Measurements from ENCODE around the gene MTUS2. TPM values are rescaled to one million over a fixed set of nuclear protein-coding genes. Genes with fewer than 3 reads are reported as not detected.

Gene MTUS2
- total and polyA plus RNA-seq, 2 donors (not counting 3 experiments of a cell fraction or from before 2014, with no cell fraction given): not detected

GRCh38 chr13:29099781-29100406 is 279.8 kb downstream of the MTUS2 start:
- H3K27me3 ChIP-seq (ENCODE audit: control insufficient read depth in 2 of 2, insufficient read depth in 2 of 2, low read length in 2 of 2): no peaks in the 10 kb centered on the region
- no peaks in the 10 kb centered on the region for H3K9me3 ChIP-seq (replicated peaks; ENCODE audit: control insufficient read depth, insufficient read depth, low read length)
- TF ChIP-seq JUN (IDR thresholded peaks at IDR 0.05; ENCODE audit: borderline replicate concordance, insufficient read depth, insufficient read length, low read depth) (no peak), POLR2AphosphoS5 (IDR thresholded peaks at IDR 0.05; ENCODE audit: insufficient read depth, low read depth, low read length) (no peak), GATA2 (IDR thresholded peaks at IDR 0.05; ENCODE audit: insufficient read depth, insufficient read length, low read depth, low read length) (no peak), MYC (IDR thresholded peaks at IDR 0.05; ENCODE audit: low read depth, low read length) (no peak), EZH2 (IDR thresholded peaks at IDR 0.05; ENCODE audit: borderline replicate concordance, low read depth, low read length, severe bottlenecking) (no peak), POLR2A (IDR thresholded peaks at IDR 0.05; ENCODE audit: low read depth, low read length) (no peak)
- H3K36me3 ChIP-seq (ENCODE audit: control insufficient read depth in 2 of 2, extremely low read depth in 1 of 2, insufficient read depth in 2 of 2, low read length in 2 of 2): no peaks in the 10 kb centered on the region
- FAIRE-seq (no peak), DNase-seq (ENCODE audit: low read depth, low spot score) (no peak)
- no peaks in the 10 kb centered on the region for H4K20me1 ChIP-seq (replicated peaks; ENCODE audit: control insufficient read depth, extremely low read depth, insufficient read depth, low read length)
- H3K27ac ChIP-seq (ENCODE audit: insufficient read depth, low read depth, low read length): no peak overlapping the region
- H3K9me1 ChIP-seq (replicated peaks; ENCODE audit: control insufficient read depth, extremely low read depth, insufficient read depth, low read length): no peaks in the 10 kb centered on the region
- H3K4me1 ChIP-seq (ENCODE audit: control insufficient read depth, extremely low read depth, insufficient read depth, low read length): no peaks in the 10 kb centered on the region
- dilution Hi-C loops (cut with MboI; ENCODE audit: extremely low pct_ligation_motif_present, low sequenced_read_pairs): no loop called here
- no peak overlapping the region for H2AFZ ChIP-seq (ENCODE audit: low read depth, low read length)
- intact Hi-C loops (cut with micrococcal nuclease): no loop called here
- H3K79me2 ChIP-seq (ENCODE audit: control insufficient read depth, insufficient read depth, low read length): no peaks in the 10 kb centered on the region
- H3K4me3 ChIP-seq (replicated peaks in 1 of 3; ENCODE audit: insufficient read depth in 1 of 3, low read depth in 1 of 3, low read length in 3 of 3): no peak overlapping the region
- no peak overlapping the region for H3K4me2 ChIP-seq (ENCODE audit: insufficient read depth, low read length)
- CTCF ChIA-PET: no interaction called here
- no peak overlapping the region for H3K9ac ChIP-seq (replicated peaks; ENCODE audit: extremely low read depth, insufficient read depth, low read length)
- POLR2A ChIA-PET: no interaction called here
- no TSS peak for BruUV-seq (replicated peaks)

GRCh38 chr13:29100758-29101157 is 280.6 kb downstream of the MTUS2 start:
- Histone ChIP-seq H3K4me1 (ENCODE audit: control insufficient read depth, extremely low read depth, insufficient read depth, low read length) (no peaks in the 10 kb centered on the region), H3K9me1 (replicated peaks; ENCODE audit: control insufficient read depth, extremely low read depth, insufficient read depth, low read length) (no peaks in the 10 kb centered on the region), H3K9me3 (replicated peaks; ENCODE audit: control insufficient read depth, insufficient read depth, low read length) (no peaks in the 10 kb centered on the region), H3K9ac (replicated peaks; ENCODE audit: extremely low read depth, insufficient read depth, low read length) (no peak overlapping the region), H3K4me3 (replicated peaks in 1 of 3; ENCODE audit: insufficient read depth in 1 of 3, low read depth in 1 of 3, low read length in 3 of 3) (no peak overlapping the region), H3K36me3 (ENCODE audit: control insufficient read depth in 2 of 2, extremely low read depth in 1 of 2, insufficient read depth in 2 of 2, low read length in 2 of 2) (no peaks in the 10 kb centered on the region), H4K20me1 (replicated peaks; ENCODE audit: control insufficient read depth, extremely low read depth, insufficient read depth, low read length) (no peaks in the 10 kb centered on the region), H2AFZ (ENCODE audit: low read depth, low read length) (no peak overlapping the region), H3K27ac (ENCODE audit: insufficient read depth, low read depth, low read length) (no peak overlapping the region), H3K79me2 (ENCODE audit: control insufficient read depth, insufficient read depth, low read length) (no peaks in the 10 kb centered on the region), H3K27me3 (ENCODE audit: control insufficient read depth in 2 of 2, insufficient read depth in 2 of 2, low read length in 2 of 2) (no peaks in the 10 kb centered on the region), H3K4me2 (ENCODE audit: insufficient read depth, low read length) (no peak overlapping the region)
- ChIA-PET CTCF (no interaction called here), POLR2A (no interaction called here)
- TF ChIP-seq GATA2 (IDR thresholded peaks at IDR 0.05; ENCODE audit: insufficient read depth, insufficient read length, low read depth, low read length) (no peak), FOS (IDR thresholded peaks at IDR 0.05; ENCODE audit: borderline replicate concordance, insufficient read depth, low read length) (no peak), MYC (IDR thresholded peaks at IDR 0.05; ENCODE audit: low read depth, low read length) (no peak), MAX (IDR thresholded peaks at IDR 0.05; ENCODE audit: insufficient read depth, insufficient read length) (no peak), JUN (IDR thresholded peaks at IDR 0.05; ENCODE audit: borderline replicate concordance, insufficient read depth, insufficient read length, low read depth) (no peak), POLR2AphosphoS5 (IDR thresholded peaks at IDR 0.05; ENCODE audit: insufficient read depth, low read depth, low read length) (no peak), POLR2A (IDR thresholded peaks at IDR 0.05; ENCODE audit: low read depth, low read length) (no peak), CTCF (IDR thresholded peaks at IDR 0.05; ENCODE audit: extremely low read depth in 1 of 2, insufficient read depth in 1 of 2, low read depth in 1 of 2, low read length in 2 of 2) (no peak), EZH2 (IDR thresholded peaks at IDR 0.05; ENCODE audit: borderline replicate concordance, low read depth, low read length, severe bottlenecking) (no peak)
- no TSS peak for BruUV-seq (replicated peaks)
- intact Hi-C loops (cut with micrococcal nuclease): no loop called here
- dilution Hi-C loops (cut with MboI; ENCODE audit: extremely low pct_ligation_motif_present, low sequenced_read_pairs): no loop called here
- no peak for FAIRE-seq
- no peak for DNase-seq (ENCODE audit: low read depth, low spot score)
